Measurements from ENCODE around the gene TMEM245. TPM values are rescaled to one million over a fixed set of nuclear protein-coding genes. Genes with fewer than 3 reads are reported as not detected.

The TMEM245 gene
- total RNA-seq, 4 donors from 2014 or later, result 222 to 549 (median 318) TPM

DNA sequence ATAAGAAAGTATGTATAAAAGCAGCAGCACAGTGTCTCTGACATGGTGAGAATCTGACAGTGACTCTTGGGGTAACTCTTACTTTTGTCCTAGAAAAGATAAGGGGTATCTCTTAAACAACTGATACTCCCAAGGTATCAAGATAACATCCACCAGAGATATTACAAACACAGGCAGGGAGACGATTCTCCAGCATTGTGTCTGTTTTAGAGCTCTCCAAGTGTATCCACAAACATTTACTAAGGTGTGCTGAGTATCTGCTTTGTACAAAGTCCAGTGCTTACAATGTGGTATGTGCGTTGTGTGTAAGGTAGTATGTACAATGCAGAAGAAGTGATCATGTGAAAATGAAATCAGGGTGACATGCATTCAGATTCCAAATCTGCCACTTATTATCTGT, 4.4 kb upstream of the TMEM245 start:
- TF ChIP-seq POLR2A (IDR thresholded peaks at IDR 0.05) (no peak), CTCF (IDR thresholded peaks at IDR 0.05) (no peak)
- Histone ChIP-seq H3K27me3 (no peaks in the 10 kb centered on the region), H3K4me1 (no peaks in the 10 kb centered on the region), H3K27ac (no peak overlapping the region), H3K9me3 (no peaks in the 10 kb centered on the region), H3K36me3 (no peaks in the 10 kb centered on the region), H3K4me3 (replicated peaks in 1 of 3) (no peak overlapping the region)
- WGBS, 2 donors, result 63 to 76% methylated on average over 2 of the region's 2 CpGs
- intact Hi-C loops (cut with DNase I), result no loop called here
- DNase-seq, result no peak

DNA sequence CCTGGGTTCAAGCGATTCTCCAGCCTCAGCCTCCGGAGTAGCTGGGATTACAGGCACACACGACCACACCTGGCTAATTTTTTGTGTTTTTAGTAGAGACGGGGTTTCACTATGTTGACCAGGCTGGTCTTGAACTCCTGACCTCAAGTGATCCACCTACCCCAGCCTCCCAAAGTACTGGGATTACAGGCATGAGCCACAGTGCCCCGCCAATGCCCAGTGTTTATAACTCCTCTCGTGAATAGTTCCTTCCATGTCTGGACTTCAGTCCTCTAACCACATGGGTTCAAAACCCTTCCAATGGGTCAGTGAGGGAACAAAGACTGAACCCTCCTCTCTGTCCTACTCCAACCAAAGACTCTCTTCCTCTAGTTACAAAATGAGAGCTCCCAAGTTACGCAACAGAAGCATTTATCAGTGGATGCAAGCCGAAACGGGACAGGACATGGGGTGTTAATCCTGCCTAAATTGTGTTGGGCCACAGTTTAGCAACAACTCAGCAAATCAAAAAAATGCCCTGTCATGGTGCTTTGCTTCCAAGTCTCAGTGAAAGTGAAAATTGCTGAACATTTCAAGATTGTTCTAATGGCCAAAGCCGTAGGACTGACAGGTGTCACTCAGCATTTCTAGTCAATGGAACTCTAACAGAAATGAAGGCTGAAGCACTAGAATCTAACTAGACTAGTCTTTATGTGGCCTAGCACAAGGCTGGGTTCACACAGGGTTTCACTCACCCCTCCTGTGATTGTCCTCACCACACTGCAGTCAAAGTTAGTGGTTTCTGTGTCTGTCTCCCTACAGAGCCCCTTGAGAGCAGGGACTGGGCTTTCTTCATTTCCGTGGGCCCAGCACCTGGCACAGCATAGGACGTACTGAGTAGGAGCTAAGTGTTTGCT, 3.2 kb upstream of the TMEM245 start:
- Histone ChIP-seq H3K4me3 (replicated peaks in 1 of 3) (no peak overlapping the region), H3K36me3 (no peaks in the 10 kb centered on the region), H3K4me1 (no peaks in the 10 kb centered on the region), H3K27ac (no peak overlapping the region), H3K9me3 (no peaks in the 10 kb centered on the region), H3K27me3 (no peaks in the 10 kb centered on the region)
- DNase-seq, result no peak
- 80 to 83% methylated on average over 12 of the region's 12 CpGs for WGBS, 2 donors
- intact Hi-C loops (cut with DNase I), result no loop called here
- no peak for TF ChIP-seq POLR2A (IDR thresholded peaks at IDR 0.05)

- DNase-seq, result no peak
- WGBS, 2 donors, result 74 to 79% methylated on average over 11 of the region's 11 CpGs
Measured at GRCh38 chr9:109121232-109121796, 1.6 kb upstream of the TMEM245 start.

GRCh38 chr9:109120204-109120789, 550 bp upstream of the TMEM245 start:
- H3K4me3 ChIP-seq (replicated peaks in 1 of 3), result no peak overlapping the region
- WGBS, 2 donors, result 31 to 35% methylated on average over 13 of the region's 13 CpGs
- no peaks in the 10 kb centered on the region for H3K9me3 ChIP-seq
- TF ChIP-seq POLR2A (IDR thresholded peaks at IDR 0.05), result no peak
- no peak for TF ChIP-seq CTCF (IDR thresholded peaks at IDR 0.05)
- intact Hi-C loops (cut with DNase I), result no loop called here
- H3K27me3 ChIP-seq, result no peaks in the 10 kb centered on the region
- H3K27ac ChIP-seq, result no peak overlapping the region
- no peak for DNase-seq
- H3K36me3 ChIP-seq, result no peaks in the 10 kb centered on the region
- peaks cover 18 to 22% of the 10 kb centered on the region in 2 donors for H3K4me1 ChIP-seq

More at GRCh38 chr9:109121232-109121796, 1.6 kb upstream of the TMEM245 start:
- Histone ChIP-seq H3K9me3 (no peaks in the 10 kb centered on the region), H3K36me3 (no peaks in the 10 kb centered on the region), H3K27me3 (no peaks in the 10 kb centered on the region), H3K4me1 (peaks cover 12% of the 10 kb centered on the region in 2 donors), H3K4me3 (replicated peaks in 1 of 3) (no peak overlapping the region), H3K27ac (no peak overlapping the region)
- intact Hi-C loops (cut with DNase I), result no loop called here
- no peak for TF ChIP-seq CTCF (IDR thresholded peaks at IDR 0.05)
- TF ChIP-seq POLR2A (IDR thresholded peaks at IDR 0.05), result no peak

GRCh38 chr9:109118808-109119438, 824 bp downstream of the TMEM245 start:
- intact Hi-C loops (cut with DNase I), result loop anchor here (2.0 kb wide), 1 partner anchor 50 kb away; no protein-coding TSS in a partner anchor

More at GRCh38 chr9:109118808-109119438, 824 bp downstream of the TMEM245 start:
- peak overlapping the region; percentile 96 to 98 (median 97) for H3K27ac ChIP-seq
- no peaks in the 10 kb centered on the region for H3K27me3 ChIP-seq
- no peak for TF ChIP-seq CTCF (IDR thresholded peaks at IDR 0.05)
- TF ChIP-seq POLR2A (IDR thresholded peaks at IDR 0.05), result no peak
- DNase-seq, result peak in 1 of 2 donors; percentile 32
- peaks cover 26 to 33% of the 10 kb centered on the region in 2 donors for H3K4me1 ChIP-seq
- no peaks in the 10 kb centered on the region for H3K36me3 ChIP-seq
- H3K4me3 ChIP-seq (replicated peaks in 1 of 3), result peak overlapping the region; percentile 67 to 83 (median 78)
- 0 to 2% methylated on average over 15 to 25 of the region's 29 CpGs for WGBS, 2 donors
- no peaks in the 10 kb centered on the region for H3K9me3 ChIP-seq
